Measurements from ENCODE around the gene PKHD1.
"Not testable (repeated sequence)": the region's sequence is repeated elsewhere in the genome, so short reads cannot be mapped to it uniquely, and the experiment has no call there.

The PKHD1 gene

GRCh38 chr6:51929934-51930574, 157.4 kb downstream of the PKHD1 start:
- FAIRE-seq = no peak

GRCh38 chr6:51928320-51928719, 159.1 kb downstream of the PKHD1 start:
- FAIRE-seq = no peak
- no peak for DNase-seq (ENCODE audit: insufficient read length, low spot score)
- TF ChIP-seq POLR2A (IDR thresholded peaks at IDR 0.05; ENCODE audit: low read depth, low read length) = no peak

More at GRCh38 chr6:51929934-51930574, 157.4 kb downstream of the PKHD1 start:
- DNase-seq (ENCODE audit: insufficient read length, low spot score) = no peak
- TF ChIP-seq POLR2A (IDR thresholded peaks at IDR 0.05; ENCODE audit: low read depth, low read length) = no peak

- no peak for TF ChIP-seq POLR2A (IDR thresholded peaks at IDR 0.05; ENCODE audit: low read depth, low read length)
- no peak for FAIRE-seq
- DNase-seq (ENCODE audit: insufficient read length, low spot score) = no peak
Measured at GRCh38 chr6:51927450-51927849, 160.0 kb downstream of the PKHD1 start.

- no peak for FAIRE-seq
- no peak for TF ChIP-seq POLR2A (IDR thresholded peaks at IDR 0.05; ENCODE audit: low read depth, low read length)
- DNase-seq (ENCODE audit: insufficient read length, low spot score) = no peak
Measured at GRCh38 chr6:51926125-51926524, 161.3 kb downstream of the PKHD1 start.

- FAIRE-seq; DNase-seq (ENCODE audit: insufficient read length, low spot score): not testable (repeated sequence)
Measured at GRCh38 chr6:51922479-51922878, 164.9 kb downstream of the PKHD1 start.

GRCh38 chr6:51918347-51918746, 169.1 kb downstream of the PKHD1 start:
- not testable (repeated sequence) for FAIRE-seq; DNase-seq (ENCODE audit: insufficient read length, low spot score)

GRCh38 chr6:51915098-51915497, 172.3 kb downstream of the PKHD1 start:
- FAIRE-seq (no peak), DNase-seq (ENCODE audit: insufficient read length, low spot score) (no peak)
- no peak for TF ChIP-seq POLR2A (IDR thresholded peaks at IDR 0.05; ENCODE audit: low read depth, low read length)

- DNase-seq (ENCODE audit: insufficient read length, low spot score) (no peak), FAIRE-seq (no peak)
- TF ChIP-seq POLR2A (IDR thresholded peaks at IDR 0.05; ENCODE audit: low read depth, low read length) = no peak
Measured at GRCh38 chr6:51913265-51913664, 174.1 kb downstream of the PKHD1 start.

GRCh38 chr6:51910851-51911250, 176.6 kb downstream of the PKHD1 start:
- no peak for TF ChIP-seq POLR2A (IDR thresholded peaks at IDR 0.05; ENCODE audit: low read depth, low read length)
- DNase-seq (ENCODE audit: insufficient read length, low spot score) (no peak), FAIRE-seq (no peak)

- FAIRE-seq (no peak), DNase-seq (ENCODE audit: insufficient read length, low spot score) (no peak)
- TF ChIP-seq POLR2A (IDR thresholded peaks at IDR 0.05; ENCODE audit: low read depth, low read length) = no peak
Measured at GRCh38 chr6:51908243-51908642, 179.2 kb downstream of the PKHD1 start.

- DNase-seq (ENCODE audit: insufficient read length, low spot score) = no peak
- no peak for TF ChIP-seq POLR2A (IDR thresholded peaks at IDR 0.05; ENCODE audit: low read depth, low read length)
- FAIRE-seq = no peak
Measured at GRCh38 chr6:51901766-51902764, 185.3 kb downstream of the PKHD1 start.

GRCh38 chr6:51893366-51893765, 194.0 kb downstream of the PKHD1 start:
- no peak for DNase-seq (ENCODE audit: insufficient read length, low spot score)
- no peak for FAIRE-seq
- TF ChIP-seq POLR2A (IDR thresholded peaks at IDR 0.05; ENCODE audit: low read depth, low read length) = no peak

GRCh38 chr6:51892750-51893149, 194.7 kb downstream of the PKHD1 start:
- no peak for TF ChIP-seq POLR2A (IDR thresholded peaks at IDR 0.05; ENCODE audit: low read depth, low read length)
- FAIRE-seq (no peak), DNase-seq (ENCODE audit: insufficient read length, low spot score) (no peak)

GRCh38 chr6:51892339-51892738, 195.1 kb downstream of the PKHD1 start:
- no peak for FAIRE-seq
- no peak for TF ChIP-seq POLR2A (IDR thresholded peaks at IDR 0.05; ENCODE audit: low read depth, low read length)
- DNase-seq (ENCODE audit: insufficient read length, low spot score) = no peak

- DNase-seq (ENCODE audit: insufficient read length, low spot score) (no peak), FAIRE-seq (no peak)
- TF ChIP-seq POLR2A (IDR thresholded peaks at IDR 0.05; ENCODE audit: low read depth, low read length) = no peak
Measured at GRCh38 chr6:51891784-51892183, 195.6 kb downstream of the PKHD1 start.

Measured in H54 (cell line).